Neutrophil (primary cell): ENCODE data around the gene SPARCL1.
"Not testable (repeated sequence)": the region's sequence is repeated elsewhere in the genome, so short reads cannot be mapped to it uniquely, and the experiment has no call there.

ENCODE experiments used
- H3K27ac ChIP-seq: fragments of 200-600 bp; sonication (generic); 2 replicates; pipeline ENCODE4 v1.5.1; 2016; ENCODE audit warnings: mild to moderate bottlenecking, moderate library complexity
- H3K27me3 ChIP-seq: fragments of 200-600 bp; sonication (generic); 2 replicates; pipeline ENCODE4 v1.6.0; 2016; ENCODE audit warnings: mild to moderate bottlenecking
- H3K36me3 ChIP-seq: fragments of 200-600 bp; sonication (generic); 2 replicates; pipeline ENCODE4 v1.5.1; 2017
- H3K4me1 ChIP-seq, 2 experiments: fragments of 200-600 bp in 1 of 2; sonication (generic) in 1 of 2; 1 replicate in 1 of 2; 2 replicates in 1 of 2; pipeline versions ENCODE4 v1.5.1 to v1.6.1; 2013 to 2016; ENCODE audit warnings: low read depth in 1 of 2, low read length in 1 of 2, mild to moderate bottlenecking in 1 of 2, moderate library complexity in 1 of 2; ENCODE audit not compliant: control insufficient read depth in 1 of 2, insufficient read depth in 1 of 2
- H3K4me3 ChIP-seq, 2 experiments: fragments of 200-600 bp in 1 of 2; sonication (generic) in 1 of 2; 1 replicate in 1 of 2; 2 replicates in 1 of 2; pipeline ENCODE4 v1.5.1; 2013 to 2016; ENCODE audit warnings: low read depth in 1 of 2, low read length in 1 of 2, mild to moderate bottlenecking in 1 of 2, moderate library complexity in 1 of 2
- H3K9me3 ChIP-seq: fragments of 200-600 bp; sonication (generic); 2 replicates; pipeline ENCODE4 v1.5.1; 2016
- TF ChIP-seq, protein P1 (sequence below): fragments of 200-600 bp; sonication (generic); IDR thresholded peaks from 2 replicates; pipeline ENCODE4 v1.5.1; 2016; ENCODE audit warnings: antibody characterized with exemption

SPARCL1 gene, protein sequence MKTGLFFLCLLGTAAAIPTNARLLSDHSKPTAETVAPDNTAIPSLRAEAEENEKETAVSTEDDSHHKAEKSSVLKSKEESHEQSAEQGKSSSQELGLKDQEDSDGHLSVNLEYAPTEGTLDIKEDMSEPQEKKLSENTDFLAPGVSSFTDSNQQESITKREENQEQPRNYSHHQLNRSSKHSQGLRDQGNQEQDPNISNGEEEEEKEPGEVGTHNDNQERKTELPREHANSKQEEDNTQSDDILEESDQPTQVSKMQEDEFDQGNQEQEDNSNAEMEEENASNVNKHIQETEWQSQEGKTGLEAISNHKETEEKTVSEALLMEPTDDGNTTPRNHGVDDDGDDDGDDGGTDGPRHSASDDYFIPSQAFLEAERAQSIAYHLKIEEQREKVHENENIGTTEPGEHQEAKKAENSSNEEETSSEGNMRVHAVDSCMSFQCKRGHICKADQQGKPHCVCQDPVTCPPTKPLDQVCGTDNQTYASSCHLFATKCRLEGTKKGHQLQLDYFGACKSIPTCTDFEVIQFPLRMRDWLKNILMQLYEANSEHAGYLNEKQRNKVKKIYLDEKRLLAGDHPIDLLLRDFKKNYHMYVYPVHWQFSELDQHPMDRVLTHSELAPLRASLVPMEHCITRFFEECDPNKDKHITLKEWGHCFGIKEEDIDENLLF

DNA sequence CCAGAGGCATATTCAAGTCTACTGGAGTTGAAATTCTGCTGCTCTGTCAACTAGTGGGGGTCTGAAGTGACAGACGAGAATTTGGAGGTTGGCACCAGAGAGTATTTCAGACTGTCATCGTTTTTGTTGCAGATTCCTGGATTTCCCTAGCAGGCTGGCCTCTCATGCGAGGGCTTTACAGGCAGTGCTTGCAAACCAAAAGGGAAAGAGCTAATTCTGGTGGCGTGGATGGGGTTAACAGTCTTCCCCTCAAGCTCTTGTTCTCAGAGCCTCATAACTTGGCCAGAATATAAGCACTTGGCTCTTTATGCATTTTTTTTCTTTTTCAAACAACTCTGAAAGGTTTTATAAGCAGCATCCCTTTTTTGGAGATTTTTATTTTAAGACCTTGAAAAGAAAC, at the start of gene SPARCL1:
Gene SPARCL1, minus strand, starts transcription at position 190 of the 400 bp plus-strand sequence. CDS start 29,802 bp downstream, outside the sequence.
- Histone ChIP-seq H3K27me3 (no peaks in the 10 kb centered on the region), H3K4me1 (no peaks in the 10 kb centered on the region), H3K4me3 (no peak within 1 kb of the TSS), H3K27ac (no peak within 1 kb of the TSS), H3K9me3 (no peaks in the 10 kb centered on the region), H3K36me3 (no peaks in the 10 kb centered on the region)
- TF ChIP-seq, protein P1, sequence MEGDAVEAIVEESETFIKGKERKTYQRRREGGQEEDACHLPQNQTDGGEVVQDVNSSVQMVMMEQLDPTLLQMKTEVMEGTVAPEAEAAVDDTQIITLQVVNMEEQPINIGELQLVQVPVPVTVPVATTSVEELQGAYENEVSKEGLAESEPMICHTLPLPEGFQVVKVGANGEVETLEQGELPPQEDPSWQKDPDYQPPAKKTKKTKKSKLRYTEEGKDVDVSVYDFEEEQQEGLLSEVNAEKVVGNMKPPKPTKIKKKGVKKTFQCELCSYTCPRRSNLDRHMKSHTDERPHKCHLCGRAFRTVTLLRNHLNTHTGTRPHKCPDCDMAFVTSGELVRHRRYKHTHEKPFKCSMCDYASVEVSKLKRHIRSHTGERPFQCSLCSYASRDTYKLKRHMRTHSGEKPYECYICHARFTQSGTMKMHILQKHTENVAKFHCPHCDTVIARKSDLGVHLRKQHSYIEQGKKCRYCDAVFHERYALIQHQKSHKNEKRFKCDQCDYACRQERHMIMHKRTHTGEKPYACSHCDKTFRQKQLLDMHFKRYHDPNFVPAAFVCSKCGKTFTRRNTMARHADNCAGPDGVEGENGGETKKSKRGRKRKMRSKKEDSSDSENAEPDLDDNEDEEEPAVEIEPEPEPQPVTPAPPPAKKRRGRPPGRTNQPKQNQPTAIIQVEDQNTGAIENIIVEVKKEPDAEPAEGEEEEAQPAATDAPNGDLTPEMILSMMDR = no peak

DNA sequence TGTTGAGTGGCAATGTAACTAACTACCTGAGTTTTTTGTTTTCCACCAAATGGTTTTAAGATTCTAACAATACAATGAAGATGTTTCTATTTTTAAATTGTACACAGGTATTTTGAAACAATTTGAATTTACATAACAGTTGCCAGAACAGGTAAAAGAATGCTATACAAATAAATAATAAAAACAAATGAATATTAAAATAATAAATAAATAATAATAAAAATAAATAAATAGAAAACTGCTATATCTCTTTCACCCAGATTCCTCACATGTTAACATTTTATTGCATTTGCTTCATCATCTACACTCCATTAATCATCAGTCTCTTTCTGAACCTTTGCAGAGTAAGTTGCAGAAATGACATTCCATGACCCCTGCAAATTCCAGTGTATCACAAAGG, 46.8 kb upstream of the SPARCL1 start:
- TF ChIP-seq, protein P1 = no peak
- no peaks in the 10 kb centered on the region for H3K27me3 ChIP-seq
- no peaks in the 10 kb centered on the region for H3K9me3 ChIP-seq
- H3K4me1 ChIP-seq = no peaks in the 10 kb centered on the region
- H3K4me3 ChIP-seq = no peak overlapping the region
- H3K36me3 ChIP-seq = no peaks in the 10 kb centered on the region
- H3K27ac ChIP-seq = no peak overlapping the region

DNA sequence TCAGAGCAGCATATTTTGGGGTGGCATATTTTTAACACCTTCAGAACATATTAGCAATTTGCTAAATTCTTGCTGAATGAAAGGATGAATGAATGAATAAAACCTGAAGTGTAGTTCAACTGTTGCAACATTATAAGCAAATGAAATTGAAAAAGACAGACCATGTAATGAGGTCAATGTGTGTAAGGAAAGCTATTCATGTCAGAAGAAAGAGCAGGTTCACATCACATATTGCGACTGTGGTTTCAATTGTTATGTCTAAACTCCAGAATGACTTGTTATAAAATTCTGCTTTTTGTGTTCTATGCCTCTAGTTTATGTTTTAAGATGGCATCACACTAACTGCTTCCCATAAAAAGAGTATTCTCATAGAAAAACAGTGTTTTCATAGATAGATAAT, 46.2 kb upstream of the SPARCL1 start:
- Histone ChIP-seq H3K4me3 (no peak overlapping the region), H3K27ac (no peak overlapping the region), H3K4me1 (no peaks in the 10 kb centered on the region), H3K36me3 (no peaks in the 10 kb centered on the region), H3K27me3 (no peaks in the 10 kb centered on the region), H3K9me3 (no peaks in the 10 kb centered on the region)
- TF ChIP-seq, protein P1 = no peak

DNA sequence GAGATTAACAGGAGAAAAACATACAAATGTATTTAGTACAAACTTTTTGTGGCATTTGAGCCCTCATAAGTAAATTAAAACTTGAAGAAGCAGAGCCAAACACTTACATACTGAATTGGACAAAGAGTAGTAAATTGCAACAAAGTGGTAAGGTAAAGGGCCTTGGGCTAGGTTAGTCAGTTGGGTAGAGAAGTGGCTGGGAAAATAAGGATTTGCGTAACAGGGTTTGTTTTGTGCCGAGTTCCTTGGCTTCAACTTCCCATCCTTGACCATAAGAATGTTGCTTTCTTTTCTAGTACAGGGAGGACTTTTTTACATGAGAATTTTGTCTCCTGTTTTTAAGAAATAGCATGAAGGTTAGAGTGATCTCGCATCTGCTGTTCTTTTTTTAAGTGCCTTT, 45.8 kb upstream of the SPARCL1 start:
- TF ChIP-seq, protein P1 = no peak
- H3K27me3 ChIP-seq = no peaks in the 10 kb centered on the region
- no peak overlapping the region for H3K27ac ChIP-seq

DNA sequence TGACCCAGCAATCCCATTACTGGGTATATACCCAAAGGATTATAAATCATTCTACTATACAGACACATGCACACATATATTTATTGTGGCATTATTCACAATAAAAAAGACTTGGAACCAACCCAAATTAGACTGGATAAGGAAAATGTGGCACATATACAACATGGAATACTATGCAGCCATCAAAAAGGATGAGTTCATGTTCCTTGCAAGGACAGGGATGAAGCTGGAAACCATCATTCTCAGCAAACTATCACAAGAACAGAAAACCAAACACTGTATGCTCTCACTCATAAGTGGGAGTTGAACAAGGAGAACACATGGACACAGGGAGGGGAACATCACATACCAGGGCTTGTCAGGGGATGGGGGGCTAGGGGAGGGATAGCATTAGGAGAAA, 45.2 kb upstream of the SPARCL1 start:
- not testable (repeated sequence) for H3K4me1 ChIP-seq

More for the DNA sequence above, 45.8 kb upstream of the SPARCL1 start:
- Histone ChIP-seq H3K4me1 (no peaks in the 10 kb centered on the region), H3K9me3 (no peaks in the 10 kb centered on the region), H3K4me3 (no peak overlapping the region), H3K36me3 (no peaks in the 10 kb centered on the region)

DNA sequence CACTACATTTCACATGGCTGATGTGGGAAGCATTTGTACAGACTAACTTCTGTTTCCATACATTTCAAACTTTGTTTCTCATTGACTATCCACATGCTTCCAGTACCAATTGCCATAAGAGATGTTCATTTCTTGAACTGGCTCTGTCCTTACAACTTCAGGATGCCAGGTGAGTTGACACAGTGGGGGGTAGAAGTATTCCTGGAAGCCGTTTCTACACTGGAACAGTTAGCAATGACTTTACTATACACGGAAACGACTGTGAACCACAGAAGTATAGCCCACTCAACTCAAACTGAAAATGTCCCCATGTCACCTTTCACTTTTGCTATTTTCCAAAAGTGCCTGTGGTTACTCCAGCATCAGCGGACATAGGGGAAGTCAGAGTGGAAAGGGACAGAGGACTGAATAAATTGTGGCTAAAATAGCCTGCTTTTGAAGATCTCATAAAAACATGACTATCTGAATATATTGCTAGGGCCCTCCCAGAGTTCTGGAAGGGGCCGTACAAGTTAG, 41.2 kb upstream of the SPARCL1 start:
- TF ChIP-seq, protein P1 = no peak
- no peaks in the 10 kb centered on the region for H3K36me3 ChIP-seq

More for the DNA sequence above, 45.2 kb upstream of the SPARCL1 start:
- not testable (repeated sequence) for H3K4me3 ChIP-seq, H3K9me3 ChIP-seq, H3K27me3 ChIP-seq, H3K36me3 ChIP-seq, H3K27ac ChIP-seq

More for the DNA sequence above, 41.2 kb upstream of the SPARCL1 start:
- Histone ChIP-seq H3K9me3 (no peaks in the 10 kb centered on the region), H3K27me3 (no peaks in the 10 kb centered on the region), H3K4me3 (no peak overlapping the region), H3K4me1 (no peaks in the 10 kb centered on the region), H3K27ac (no peak overlapping the region)
